HG02885 (cell line): ENCODE measurements around the gene PLD6.
"Not testable (repeated sequence)": the region's sequence is repeated elsewhere in the genome, so short reads cannot be mapped to it uniquely, and the experiment has no call there.

Experiments
- ATAC-seq: cut with Tn5 transposase; IDR thresholded peaks from one replicate; pipeline ENCODE4 v1.9.1; 2021; ENCODE audit warnings: mild to moderate bottlenecking; ENCODE audit not compliant: unreplicated experiment, poor library complexity

The PLD6 gene

GRCh38 chr17:17159571-17159970 is 46.6 kb downstream of the PLD6 start:
- no peak for ATAC-seq

GRCh38 chr17:17158506-17158905 is 47.6 kb downstream of the PLD6 start:
- not testable (repeated sequence) for ATAC-seq

- no peak for ATAC-seq
These were observed 49.1 kb downstream of the PLD6 start for GRCh38 chr17:17157041-17157440.

GRCh38 chr17:17156511-17156910 is 49.6 kb downstream of the PLD6 start:
- ATAC-seq = no peak

GRCh38 chr17:17156107-17156506 is 50.0 kb downstream of the PLD6 start:
- ATAC-seq = no peak

- ATAC-seq = no peak
These were observed 50.6 kb downstream of the PLD6 start for GRCh38 chr17:17155568-17155967.

- no peak for ATAC-seq
These were observed 51.2 kb downstream of the PLD6 start for GRCh38 chr17:17154981-17155380.

- ATAC-seq = no peak
These were observed 51.6 kb downstream of the PLD6 start for GRCh38 chr17:17154556-17154955.

GRCh38 chr17:17153709-17154108 is 52.4 kb downstream of the PLD6 start:
- no peak for ATAC-seq

GRCh38 chr17:17153071-17153470 is 53.1 kb downstream of the PLD6 start:
- no peak for ATAC-seq

GRCh38 chr17:17152385-17152784 is 53.7 kb downstream of the PLD6 start:
- no peak for ATAC-seq

- ATAC-seq = no peak
These were observed 54.2 kb downstream of the PLD6 start for GRCh38 chr17:17151962-17152361.

- ATAC-seq = no peak
These were observed 54.6 kb downstream of the PLD6 start for GRCh38 chr17:17151541-17151940.

GRCh38 chr17:17151055-17151454 is 55.1 kb downstream of the PLD6 start:
- ATAC-seq = no peak
